Chondrocyte (in vitro differentiated cells): Measurements from ENCODE around the gene TMEM117. TPM values are rescaled to one million over a fixed set of nuclear protein-coding genes. Genes with fewer than 3 reads are reported as not detected.

Experiments
- DNase-seq: peaks from one replicate; pipeline ENCODE4 v3.0.0; 2021; ENCODE audit warnings: mixed read lengths, low spot score
- H3K27ac Mint-ChIP-seq: one replicate; pipeline ENCODE4 v1.8.0; 2021; ENCODE audit warnings: mild to moderate bottlenecking, moderate library complexity, mixed read lengths; ENCODE audit not compliant: unreplicated experiment
- H3K27me3 Mint-ChIP-seq: 2 replicates; pipeline ENCODE4 v1.8.0; 2021; ENCODE audit warnings: low read depth, mixed read lengths
- H3K36me3 Mint-ChIP-seq: 2 replicates; pipeline ENCODE4 v1.8.0; 2021; ENCODE audit warnings: low read depth, mixed read lengths
- H3K4me1 Mint-ChIP-seq: 2 replicates; pipeline ENCODE4 v1.8.0; 2021; ENCODE audit warnings: low read depth, mild to moderate bottlenecking, mixed read lengths
- H3K4me3 Mint-ChIP-seq: one replicate; pipeline ENCODE4 v1.8.0; 2021; ENCODE audit warnings: mild to moderate bottlenecking, moderate library complexity, mixed read lengths; ENCODE audit not compliant: unreplicated experiment
- H3K9me3 Mint-ChIP-seq: 2 replicates; pipeline ENCODE4 v1.8.0; 2021; ENCODE audit warnings: low read depth, mixed read lengths
- total RNA-seq: library from RNA; stranded (reverse); gene quantifications from 3 replicates; pipeline ENCODE4 v1.2.1, GENCODE V29; 2021
- TF ChIP-seq, protein P1 (sequence below): fragments of 200-600 bp; sonication (generic); IDR thresholded peaks from 2 replicates; pipeline ENCODE4 v1.5.0; 2021; ENCODE audit warnings: antibody characterized with exemption, mild to moderate bottlenecking, moderate library complexity

The TMEM117 gene
- total RNA-seq, 1 donor from 2014 or later = 15.5 TPM

DNA sequence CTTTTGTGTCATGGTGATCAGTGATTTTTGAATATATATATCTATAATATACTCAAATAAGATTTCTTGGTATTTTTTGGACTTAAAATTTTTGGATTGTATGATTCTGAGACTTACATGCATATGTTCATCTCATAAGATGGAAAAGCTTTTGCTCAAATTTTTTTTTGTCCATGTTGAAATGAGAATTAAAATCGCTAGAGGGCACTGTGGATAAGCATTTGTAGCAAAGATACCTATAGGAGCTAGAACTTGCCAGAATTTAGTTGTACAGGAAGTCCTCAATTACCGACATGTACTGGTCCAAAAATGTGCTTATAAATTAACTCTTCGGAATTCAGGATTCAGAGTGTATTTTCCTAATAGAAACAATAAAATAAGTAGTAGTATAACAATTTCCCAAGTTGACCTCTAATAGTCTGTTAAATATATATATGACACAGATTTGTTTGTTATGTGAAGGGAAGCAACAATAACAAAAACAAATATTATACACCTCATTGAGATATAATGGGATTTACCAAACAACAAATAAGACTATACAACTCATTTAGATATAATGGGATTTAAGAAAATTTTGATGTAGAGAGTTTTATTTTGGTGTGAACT is 179.6 kb downstream of the TMEM117 start:
- Mint-ChIP-seq H3K9me3 (no peaks in the 10 kb centered on the region), H3K36me3 (no peaks in the 10 kb centered on the region), H3K4me1 (peaks cover 4% of the 10 kb centered on the region), H3K27me3 (no peaks in the 10 kb centered on the region), H3K27ac (no peak overlapping the region), H3K4me3 (no peak overlapping the region)
- TF ChIP-seq, protein P1, sequence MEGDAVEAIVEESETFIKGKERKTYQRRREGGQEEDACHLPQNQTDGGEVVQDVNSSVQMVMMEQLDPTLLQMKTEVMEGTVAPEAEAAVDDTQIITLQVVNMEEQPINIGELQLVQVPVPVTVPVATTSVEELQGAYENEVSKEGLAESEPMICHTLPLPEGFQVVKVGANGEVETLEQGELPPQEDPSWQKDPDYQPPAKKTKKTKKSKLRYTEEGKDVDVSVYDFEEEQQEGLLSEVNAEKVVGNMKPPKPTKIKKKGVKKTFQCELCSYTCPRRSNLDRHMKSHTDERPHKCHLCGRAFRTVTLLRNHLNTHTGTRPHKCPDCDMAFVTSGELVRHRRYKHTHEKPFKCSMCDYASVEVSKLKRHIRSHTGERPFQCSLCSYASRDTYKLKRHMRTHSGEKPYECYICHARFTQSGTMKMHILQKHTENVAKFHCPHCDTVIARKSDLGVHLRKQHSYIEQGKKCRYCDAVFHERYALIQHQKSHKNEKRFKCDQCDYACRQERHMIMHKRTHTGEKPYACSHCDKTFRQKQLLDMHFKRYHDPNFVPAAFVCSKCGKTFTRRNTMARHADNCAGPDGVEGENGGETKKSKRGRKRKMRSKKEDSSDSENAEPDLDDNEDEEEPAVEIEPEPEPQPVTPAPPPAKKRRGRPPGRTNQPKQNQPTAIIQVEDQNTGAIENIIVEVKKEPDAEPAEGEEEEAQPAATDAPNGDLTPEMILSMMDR = peak; percentile 91
- DNase-seq = no peak

- H3K27ac Mint-ChIP-seq = no peak overlapping the region
Measured at GRCh38 chr12:44017216-44017615, 181.3 kb downstream of the TMEM117 start.

GRCh38 chr12:44019118-44019517 is 183.2 kb downstream of the TMEM117 start:
- DNase-seq = no peak
- peaks cover 4% of the 10 kb centered on the region for H3K4me1 Mint-ChIP-seq
- H3K27ac Mint-ChIP-seq = no peak overlapping the region
- H3K36me3 Mint-ChIP-seq = peaks cover 2% of the 10 kb centered on the region
- no peak overlapping the region for H3K4me3 Mint-ChIP-seq
- no peaks in the 10 kb centered on the region for H3K9me3 Mint-ChIP-seq
- no peaks in the 10 kb centered on the region for H3K27me3 Mint-ChIP-seq
- TF ChIP-seq, protein P1 = no peak

More at GRCh38 chr12:44017216-44017615, 181.3 kb downstream of the TMEM117 start:
- Mint-ChIP-seq H3K4me1 (peaks cover 4% of the 10 kb centered on the region), H3K27me3 (no peaks in the 10 kb centered on the region), H3K9me3 (no peaks in the 10 kb centered on the region), H3K36me3 (no peaks in the 10 kb centered on the region), H3K4me3 (no peak overlapping the region)
- DNase-seq = no peak
- TF ChIP-seq, protein P1 = no peak

DNA sequence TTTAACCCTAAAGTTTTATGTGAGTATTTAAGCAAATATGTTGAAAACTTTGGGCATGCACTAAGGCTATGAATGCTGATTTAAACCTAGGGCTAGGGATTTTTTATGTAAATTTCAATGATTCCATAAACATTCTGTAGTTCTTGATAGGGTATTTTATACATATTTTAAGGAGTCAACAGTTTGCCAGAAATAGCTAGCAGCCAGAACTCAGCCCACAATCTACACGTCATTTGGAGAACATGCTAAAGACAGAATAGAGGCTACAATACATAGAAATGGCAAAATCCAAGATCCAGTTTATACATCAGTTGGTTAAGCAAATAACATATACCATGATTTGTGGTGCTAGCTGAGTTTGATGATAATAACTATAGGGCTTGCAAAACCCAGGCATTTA is 184.7 kb downstream of the TMEM117 start:
- H3K27me3 Mint-ChIP-seq = no peaks in the 10 kb centered on the region
- no peak for DNase-seq
- H3K4me1 Mint-ChIP-seq = peaks cover 4% of the 10 kb centered on the region
- H3K27ac Mint-ChIP-seq = no peak overlapping the region
- no peak overlapping the region for H3K4me3 Mint-ChIP-seq
- TF ChIP-seq, protein P1 = no peak
- H3K36me3 Mint-ChIP-seq = peaks cover 2% of the 10 kb centered on the region
- H3K9me3 Mint-ChIP-seq = no peaks in the 10 kb centered on the region

DNA sequence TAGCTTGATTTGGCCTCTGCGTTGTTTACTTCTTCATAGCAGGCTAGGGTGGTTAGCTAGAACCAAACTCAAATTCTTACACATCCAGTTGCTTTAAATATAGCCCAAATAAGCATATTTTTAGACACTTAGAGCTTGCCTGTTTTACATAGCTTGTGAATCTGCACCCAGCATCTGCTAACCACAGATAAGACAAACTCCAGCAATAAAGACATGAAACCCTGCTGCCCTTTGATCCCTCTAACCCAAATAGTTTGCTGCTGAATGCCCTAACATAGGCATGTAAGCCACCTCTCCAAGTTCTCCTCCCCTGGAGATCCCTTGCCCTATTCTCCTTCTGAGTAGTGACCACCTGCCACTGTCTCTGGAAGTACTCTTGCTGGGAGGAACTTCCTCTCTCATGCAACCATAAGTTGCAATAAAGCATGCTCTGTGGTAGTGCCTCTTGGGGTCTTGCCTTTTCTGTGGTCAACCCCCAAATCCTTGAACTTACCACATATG is 185.6 kb downstream of the TMEM117 start:
- no peak overlapping the region for H3K4me3 Mint-ChIP-seq
- no peaks in the 10 kb centered on the region for H3K4me1 Mint-ChIP-seq
- no peaks in the 10 kb centered on the region for H3K9me3 Mint-ChIP-seq
- TF ChIP-seq, protein P1 = no peak
- H3K27me3 Mint-ChIP-seq = no peaks in the 10 kb centered on the region
- no peak overlapping the region for H3K27ac Mint-ChIP-seq
- no peak for DNase-seq
- H3K36me3 Mint-ChIP-seq = peaks cover 2% of the 10 kb centered on the region
